Neural cell (in vitro differentiated cells): ENCODE data around the gene PNPLA5. TPM values are rescaled to one million over a fixed set of nuclear protein-coding genes. Genes with fewer than 3 reads are reported as not detected.

Experiments used
- H2AFZ ChIP-seq: fragments of 200-600, 300-800 bp; sonication (generic), shearing (Covaris generic); 2 replicates; pipeline ENCODE4 v1.6.0; 2014; ENCODE audit warnings: low read depth, mild to moderate bottlenecking, antibody characterized with exemption, low read length, moderate library complexity
- H3F3A ChIP-seq: fragments of 200-600 bp; shearing (Covaris generic); 2 replicates; pipeline ENCODE4 v1.6.1; 2016; ENCODE audit warnings: mild to moderate bottlenecking, moderate library complexity, mixed read lengths, antibody characterized with exemption, low read length; ENCODE audit not compliant: insufficient read depth, poor library complexity, severe bottlenecking
- H3K27ac ChIP-seq: fragments of 200-600, 300-800 bp; sonication (generic), shearing (Covaris generic); 2 replicates; pipeline ENCODE4 v1.5.1; 2014; ENCODE audit warnings: mild to moderate bottlenecking, low read length, moderate library complexity
- H3K27me3 ChIP-seq: fragments of 300-800, 200-600 bp; sonication (generic), shearing (Covaris generic); 2 replicates; pipeline ENCODE4 v1.6.0; 2014; ENCODE audit warnings: mild to moderate bottlenecking, low read depth, low read length, moderate library complexity; ENCODE audit not compliant: insufficient read depth
- H3K36me3 ChIP-seq: fragments of 300-800, 200-600 bp; sonication (generic), shearing (Covaris generic); 2 replicates; pipeline ENCODE4 v1.5.1; 2014; ENCODE audit warnings: mild to moderate bottlenecking, antibody characterized with exemption, low read length, moderate library complexity; ENCODE audit not compliant: insufficient read depth
- H3K4me2 ChIP-seq: fragments of 300-800, 200-600 bp; sonication (generic), shearing (Covaris generic); 2 replicates; pipeline ENCODE4 v1.6.0; 2014; ENCODE audit warnings: mild to moderate bottlenecking, low read length
- H3K4me3 ChIP-seq: fragments of 300-800, 200-600 bp; sonication (generic), shearing (Covaris generic); 2 replicates; pipeline ENCODE4 v1.5.1; 2014; ENCODE audit warnings: mild to moderate bottlenecking, low read length, moderate library complexity
- H3K79me2 ChIP-seq: fragments of 200-600 bp; shearing (Covaris generic); replicated peaks from 2 replicates; pipeline ENCODE4 v1.6.0; 2014; ENCODE audit warnings: mild to moderate bottlenecking, low read length, moderate library complexity; ENCODE audit not compliant: insufficient read depth
- H3K9ac ChIP-seq: fragments of 300-800, 200-600 bp; sonication (generic), shearing (Covaris generic); 2 replicates; pipeline ENCODE4 v1.6.1; 2016; ENCODE audit warnings: mild to moderate bottlenecking, low read length, mixed read lengths
- H3K9me2 ChIP-seq: fragments of 200-600 bp; shearing (Covaris generic); 2 replicates; pipeline ENCODE4 v1.6.1; 2016; ENCODE audit warnings: mild to moderate bottlenecking, low read length, mixed read lengths; ENCODE audit not compliant: insufficient read depth
- H3K9me3 ChIP-seq: fragments of 200-600, 300-800 bp; sonication (generic), shearing (Covaris generic); 2 replicates; pipeline ENCODE4 v1.6.1; 2016; ENCODE audit warnings: mild to moderate bottlenecking, mixed run types, low read length, moderate library complexity, mixed read lengths
- H4K20me1 ChIP-seq: fragments of 200-600 bp; shearing (Covaris generic); 2 replicates; pipeline ENCODE4 v1.6.1; 2016; ENCODE audit warnings: mild to moderate bottlenecking, mixed run types; ENCODE audit not compliant: insufficient read depth
- EP300 ChIP-seq: fragments of 450-650 bp; conservative IDR thresholded peaks from 2 replicates; pipeline ENCODE4 v1.6.1; 2014; ENCODE audit warnings: antibody characterized with exemption, mild to moderate bottlenecking, moderate library complexity; ENCODE audit not compliant: poor library complexity, severe bottlenecking
- EZH2 ChIP-seq: fragments of 200-600, 300-800 bp; shearing (Covaris generic), sonication (generic); IDR thresholded peaks from 2 replicates; pipeline ENCODE4 v1.6.1; 2014; ENCODE audit warnings: antibody characterized with exemption, low read length, borderline replicate concordance, mild to moderate bottlenecking; ENCODE audit not compliant: insufficient read depth, poor library complexity, severe bottlenecking
- MXI1 ChIP-seq: fragments of 450-650 bp; conservative IDR thresholded peaks from 2 replicates; pipeline ENCODE4 v1.6.1; 2014; ENCODE audit warnings: antibody characterized with exemption, mild to moderate bottlenecking; ENCODE audit not compliant: poor library complexity, severe bottlenecking
- POLR2AphosphoS5 ChIP-seq: IDR thresholded peaks from 2 replicates; pipeline ENCODE4 v1.6.1; 2012
- RAD21 ChIP-seq: fragments of 450-650 bp; conservative IDR thresholded peaks from 2 replicates; pipeline ENCODE4 v1.6.1; 2014; ENCODE audit warnings: antibody characterized with exemption, mild to moderate bottlenecking, moderate library complexity
- REST ChIP-seq: IDR thresholded peaks from 2 replicates; pipeline ENCODE4 v1.6.1; 2012; ENCODE audit warnings: borderline replicate concordance
- SMC3 ChIP-seq: fragments of 450-650 bp; conservative IDR thresholded peaks from 2 replicates; pipeline ENCODE4 v1.6.1; 2014; ENCODE audit warnings: antibody characterized with exemption, mild to moderate bottlenecking, moderate library complexity; ENCODE audit not compliant: poor library complexity
- TAF1 ChIP-seq: IDR thresholded peaks from 2 replicates; pipeline ENCODE4 v1.6.1; 2012; ENCODE audit warnings: low read depth
- polyA plus RNA-seq: library from polyadenylated mRNA; depleted of rRNA; stranded (reverse); fragments of >200 nt; gene quantifications from 2 replicates; pipeline ENCODE4 v1.2.3, GENCODE V29; 2014
- TF ChIP-seq, protein P1 (sequence below): fragments of 450-650 bp; IDR thresholded peaks from 2 replicates; pipeline ENCODE4 v1.5.1; 2014; ENCODE audit warnings: antibody characterized with exemption, mild to moderate bottlenecking, moderate library complexity; ENCODE audit not compliant: poor library complexity, severe bottlenecking

Gene PNPLA5
- polyA plus RNA-seq, 1 donor from 2014 or later = not detected

GRCh38 chr22:43922123-43922522 lies 30.3 kb upstream of the PNPLA5 start:
- Histone ChIP-seq H4K20me1 (no peaks in the 10 kb centered on the region), H3K36me3 (no peaks in the 10 kb centered on the region), H3K9me3 (no peaks in the 10 kb centered on the region), H3K4me2 (no peak overlapping the region), H3K9ac (no peak overlapping the region), H3K27me3 (no peaks in the 10 kb centered on the region), H3K79me2 (no peaks in the 10 kb centered on the region), H3F3A (no peaks in the 10 kb centered on the region), H3K4me3 (no peak overlapping the region), H3K9me2 (no peaks in the 10 kb centered on the region), H3K27ac (no peak overlapping the region), H2AFZ (no peak overlapping the region)
- TF ChIP-seq, protein P1, sequence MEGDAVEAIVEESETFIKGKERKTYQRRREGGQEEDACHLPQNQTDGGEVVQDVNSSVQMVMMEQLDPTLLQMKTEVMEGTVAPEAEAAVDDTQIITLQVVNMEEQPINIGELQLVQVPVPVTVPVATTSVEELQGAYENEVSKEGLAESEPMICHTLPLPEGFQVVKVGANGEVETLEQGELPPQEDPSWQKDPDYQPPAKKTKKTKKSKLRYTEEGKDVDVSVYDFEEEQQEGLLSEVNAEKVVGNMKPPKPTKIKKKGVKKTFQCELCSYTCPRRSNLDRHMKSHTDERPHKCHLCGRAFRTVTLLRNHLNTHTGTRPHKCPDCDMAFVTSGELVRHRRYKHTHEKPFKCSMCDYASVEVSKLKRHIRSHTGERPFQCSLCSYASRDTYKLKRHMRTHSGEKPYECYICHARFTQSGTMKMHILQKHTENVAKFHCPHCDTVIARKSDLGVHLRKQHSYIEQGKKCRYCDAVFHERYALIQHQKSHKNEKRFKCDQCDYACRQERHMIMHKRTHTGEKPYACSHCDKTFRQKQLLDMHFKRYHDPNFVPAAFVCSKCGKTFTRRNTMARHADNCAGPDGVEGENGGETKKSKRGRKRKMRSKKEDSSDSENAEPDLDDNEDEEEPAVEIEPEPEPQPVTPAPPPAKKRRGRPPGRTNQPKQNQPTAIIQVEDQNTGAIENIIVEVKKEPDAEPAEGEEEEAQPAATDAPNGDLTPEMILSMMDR = no peak
- TF ChIP-seq POLR2AphosphoS5 (no peak), SMC3 (no peak), RAD21 (no peak), REST (no peak), TAF1 (no peak), EP300 (no peak), MXI1 (no peak), EZH2 (no peak)

GRCh38 chr22:43921370-43921769 lies 29.6 kb upstream of the PNPLA5 start:
- H3K4me3 ChIP-seq = no peak overlapping the region
- no peaks in the 10 kb centered on the region for H4K20me1 ChIP-seq
- H3K9me3 ChIP-seq = no peaks in the 10 kb centered on the region
- no peaks in the 10 kb centered on the region for H3K79me2 ChIP-seq
- no peak overlapping the region for H3K4me2 ChIP-seq
- no peaks in the 10 kb centered on the region for H3F3A ChIP-seq
- TF ChIP-seq REST (no peak), EP300 (no peak), RAD21 (no peak), MXI1 (no peak), TAF1 (no peak), POLR2AphosphoS5 (no peak)
- no peaks in the 10 kb centered on the region for H3K27me3 ChIP-seq
- H3K9ac ChIP-seq = no peak overlapping the region
- H3K27ac ChIP-seq = no peak overlapping the region
- H3K36me3 ChIP-seq = no peaks in the 10 kb centered on the region
- no peak overlapping the region for H2AFZ ChIP-seq
- no peaks in the 10 kb centered on the region for H3K9me2 ChIP-seq
